Activated T-cell treated with anti-CD3 and anti-CD28 coated beads, Interleukin-2, amount 50 U/mL, for 72 hours (primary cell): ENCODE results near the gene HSPA12B. TPM values are rescaled to one million over a fixed set of nuclear protein-coding genes. Genes with fewer than 3 reads are reported as not detected.
A peak's percentile ranks its signal among the peaks of the same experiment; 100 is the strongest.

ENCODE experiments used
- ATAC-seq, 2 donors: fragments of 150-1000 bp; cut with Tn5 transposase; replicated peaks in 1 of 2; 2 replicates each; pipeline ENCODE4 v1.10.0; 2021; ENCODE audit warnings: moderate library complexity in 2 of 2, mild to moderate bottlenecking in 1 of 2
- DNase-seq, 2 donors: peaks; one replicate each; pipeline ENCODE4 v3.0.0; 2021 to 2022; ENCODE audit warnings: mixed read lengths in 1 of 2
- H3K27ac Mint-ChIP-seq: one replicate; pipeline ENCODE4 v1.8.0; 2022; ENCODE audit warnings: mild to moderate bottlenecking, moderate library complexity, mixed read lengths
- H3K27me3 Mint-ChIP-seq: one replicate; pipeline ENCODE4 v1.8.0; 2022; ENCODE audit warnings: low read depth, mixed read lengths
- H3K36me3 Mint-ChIP-seq, 2 donors: one replicate each; pipeline ENCODE4 v1.8.0; 2022; ENCODE audit warnings: mixed read lengths in 2 of 2, mild to moderate bottlenecking in 1 of 2; ENCODE audit not compliant: insufficient read depth in 2 of 2
- H3K4me1 Mint-ChIP-seq: one replicate; pipeline ENCODE4 v1.8.0; 2022; ENCODE audit warnings: low read depth, mixed read lengths
- H3K4me3 Mint-ChIP-seq, 2 donors: one replicate each; pipeline ENCODE4 v1.8.0; 2022; ENCODE audit warnings: mild to moderate bottlenecking in 2 of 2, mixed read lengths in 2 of 2, moderate library complexity in 2 of 2
- H3K9me3 Mint-ChIP-seq, 2 donors: one replicate each; pipeline ENCODE4 v1.8.0; 2022; ENCODE audit warnings: mixed read lengths in 2 of 2
- total RNA-seq, 2 donors: library from RNA; stranded (reverse); gene quantifications; one replicate each; pipeline ENCODE4 v1.2.3, GENCODE V29; 2022

The HSPA12B gene
- total RNA-seq, 2 donors from 2014 or later, result not detected

DNA sequence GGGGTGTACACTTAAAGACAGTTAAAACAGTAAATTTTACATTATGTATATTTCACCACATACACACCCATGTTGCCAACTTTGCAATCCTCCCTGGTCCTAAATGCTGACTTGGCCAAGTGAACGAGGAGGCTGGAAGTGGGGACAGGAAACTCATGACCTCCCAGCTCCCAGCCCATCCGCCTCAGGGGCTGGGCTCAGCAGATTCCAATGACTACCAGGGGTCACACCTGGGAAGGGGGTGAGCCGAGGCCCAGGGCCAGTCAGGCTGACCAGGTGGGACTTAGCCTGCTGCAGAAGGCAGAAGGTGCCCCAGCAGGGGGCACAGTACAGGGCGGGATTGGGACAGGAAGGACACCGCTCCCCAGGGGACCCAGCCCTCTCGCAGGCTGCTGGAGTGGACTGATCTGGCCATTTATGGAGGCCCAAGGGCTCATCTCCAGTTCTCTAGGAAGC lies 22.4 kb upstream of the HSPA12B start:
- H3K4me3 Mint-ChIP-seq, result no peak overlapping the region
- no peaks in the 10 kb centered on the region for H3K9me3 Mint-ChIP-seq
- ATAC-seq (no peak), DNase-seq (no peak)
- H3K36me3 Mint-ChIP-seq, result no peaks in the 10 kb centered on the region
- H3K4me1 Mint-ChIP-seq, result no peaks in the 10 kb centered on the region
- H3K27me3 Mint-ChIP-seq, result peaks cover 8% of the 10 kb centered on the region
- no peak overlapping the region for H3K27ac Mint-ChIP-seq

- DNase-seq, result peak; percentile 74 to 84
- H3K27me3 Mint-ChIP-seq, result peaks cover 8% of the 10 kb centered on the region
- ATAC-seq, result peak; percentile 62 to 69
Measured at GRCh38 chr20:3710703-3711483, 21.6 kb upstream of the HSPA12B start.

DNA sequence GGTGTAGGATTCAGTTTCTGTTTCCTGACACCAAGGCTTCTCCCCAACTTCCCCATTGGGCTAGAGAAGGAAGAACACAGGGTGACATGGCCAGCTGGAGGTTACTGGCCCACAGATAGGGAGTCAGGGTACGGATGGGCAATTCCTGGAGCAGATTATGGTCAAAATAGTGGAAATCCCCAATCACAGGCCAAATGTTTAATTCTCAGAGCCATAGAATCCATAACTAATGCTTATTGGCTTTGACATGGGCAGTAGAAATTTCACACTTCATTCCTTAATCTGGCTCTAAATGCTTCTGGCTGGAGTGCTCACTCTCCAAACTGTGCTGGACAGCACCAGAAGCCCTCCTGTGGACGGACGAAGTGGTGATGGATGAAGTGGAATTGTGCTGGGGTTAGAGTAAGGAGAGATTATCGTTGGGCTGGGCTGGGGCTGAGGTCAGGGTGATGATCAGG lies 21.0 kb upstream of the HSPA12B start:
- no peaks in the 10 kb centered on the region for H3K4me1 Mint-ChIP-seq
- H3K27ac Mint-ChIP-seq, result no peak overlapping the region
- ATAC-seq (no peak), DNase-seq (no peak)
- H3K9me3 Mint-ChIP-seq, result no peaks in the 10 kb centered on the region
- H3K4me3 Mint-ChIP-seq, result no peak overlapping the region
- no peaks in the 10 kb centered on the region for H3K36me3 Mint-ChIP-seq
- H3K27me3 Mint-ChIP-seq, result peaks cover 8% of the 10 kb centered on the region

More at GRCh38 chr20:3710703-3711483, 21.6 kb upstream of the HSPA12B start:
- H3K4me3 Mint-ChIP-seq, result no peak overlapping the region
- no peak overlapping the region for H3K27ac Mint-ChIP-seq
- no peaks in the 10 kb centered on the region for H3K36me3 Mint-ChIP-seq
- H3K4me1 Mint-ChIP-seq, result no peaks in the 10 kb centered on the region
- no peaks in the 10 kb centered on the region for H3K9me3 Mint-ChIP-seq

DNA sequence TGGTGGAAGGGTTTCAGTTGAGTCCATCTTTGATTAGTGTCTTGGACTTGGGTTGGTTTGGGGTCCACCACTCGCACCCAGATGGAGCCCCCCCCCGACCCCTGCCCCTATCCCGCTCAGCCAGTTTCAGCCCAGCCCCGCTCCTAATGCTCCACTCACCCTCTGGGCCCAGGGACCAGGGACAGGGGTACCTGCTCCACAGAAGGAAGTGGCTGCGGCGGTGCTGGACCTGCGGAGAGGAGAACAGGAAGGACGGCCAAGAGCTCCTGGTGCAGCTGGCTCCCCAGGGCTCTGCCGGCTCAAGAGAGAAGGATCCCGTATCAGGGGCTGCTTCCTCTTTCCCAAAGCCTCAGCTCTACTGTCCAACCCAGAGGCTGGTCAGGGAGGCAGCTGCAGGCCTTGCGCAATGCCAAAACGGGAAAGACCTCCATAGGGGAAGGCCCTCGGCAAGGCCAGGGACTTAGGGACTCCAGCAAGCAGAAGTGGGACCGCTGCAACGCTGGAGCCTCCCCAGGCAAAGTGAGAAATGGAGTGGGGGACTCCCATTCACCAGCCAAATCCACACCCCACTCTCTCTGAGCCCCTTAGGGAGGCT lies 20.1 kb upstream of the HSPA12B start, which contains the start of gene SIGLEC1:
Gene SIGLEC1 (minus strand): TSS at position 322 of the 595 bp plus-strand sequence. CDS start 5,472 bp downstream, outside the sequence.
- no peak for DNase-seq
- Mint-ChIP-seq H3K36me3 (no peaks in the 10 kb centered on the region), H3K4me3 (no peak within 1 kb of the TSS), H3K27ac (no peak within 1 kb of the TSS), H3K9me3 (no peaks in the 10 kb centered on the region), H3K27me3 (peaks cover 8% of the 10 kb centered on the region), H3K4me1 (no peaks in the 10 kb centered on the region)
- ATAC-seq, result no peak

DNA sequence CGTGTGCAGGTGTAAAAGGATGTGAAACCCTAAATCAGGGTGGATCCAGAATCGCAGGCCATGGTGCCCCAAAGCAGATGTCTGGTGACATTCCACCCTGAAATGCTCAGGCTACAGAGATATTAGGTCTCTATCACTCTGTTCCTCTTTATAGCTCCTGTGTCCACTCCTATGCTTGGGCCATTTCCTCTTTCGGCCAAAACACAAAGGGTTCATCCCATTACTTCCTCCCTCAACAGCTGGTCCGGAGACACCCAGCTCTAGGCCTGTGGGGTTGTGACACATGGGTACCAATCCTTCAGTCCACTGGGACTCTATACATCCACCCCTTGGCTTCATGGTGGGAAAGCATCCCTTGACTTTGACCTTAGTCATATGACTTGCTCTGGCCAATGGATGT lies 18.4 kb upstream of the HSPA12B start:
- ATAC-seq (no peak), DNase-seq (no peak)
- Mint-ChIP-seq H3K9me3 (no peaks in the 10 kb centered on the region), H3K27me3 (peaks cover 15% of the 10 kb centered on the region), H3K27ac (no peak overlapping the region), H3K4me1 (no peaks in the 10 kb centered on the region), H3K4me3 (no peak overlapping the region), H3K36me3 (no peaks in the 10 kb centered on the region)

DNA sequence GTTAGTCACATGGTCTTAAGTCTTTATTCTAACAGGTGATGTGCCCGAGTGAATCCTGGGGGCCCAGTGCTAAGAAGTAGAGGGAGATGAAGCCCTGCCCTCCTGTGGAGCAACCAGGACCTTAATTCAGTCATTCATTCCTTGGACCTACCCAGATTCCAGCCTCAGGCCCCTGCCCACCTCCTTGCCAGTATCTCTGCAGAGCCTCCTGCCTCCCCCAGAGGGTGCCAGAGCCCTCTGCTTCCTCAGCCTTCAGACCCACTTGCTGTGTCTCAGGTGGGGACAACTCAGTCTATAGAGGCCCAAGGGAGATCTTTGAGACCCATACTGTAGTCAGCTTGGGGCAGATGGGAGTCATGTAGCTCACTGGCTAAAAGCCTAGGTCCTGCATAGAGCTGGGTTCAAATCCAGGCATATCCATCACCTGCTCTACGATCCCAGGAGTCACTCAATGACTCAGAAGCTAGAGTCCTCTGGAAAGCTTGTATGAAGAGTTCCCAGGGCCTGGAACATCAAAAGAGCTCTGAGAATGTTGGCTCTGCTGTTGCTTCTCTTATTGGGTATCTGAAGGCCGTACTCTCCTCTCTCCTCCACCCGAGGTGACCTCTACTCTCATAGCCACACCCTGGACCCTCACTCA lies 16.2 kb upstream of the HSPA12B start:
- no peak overlapping the region for H3K4me3 Mint-ChIP-seq
- no peak overlapping the region for H3K27ac Mint-ChIP-seq
- DNase-seq, result peak; percentile 34 to 42
- no peaks in the 10 kb centered on the region for H3K9me3 Mint-ChIP-seq
- H3K27me3 Mint-ChIP-seq, result peaks cover 23% of the 10 kb centered on the region
- peak; percentile 75 to 86 for ATAC-seq
- H3K36me3 Mint-ChIP-seq, result no peaks in the 10 kb centered on the region
- no peaks in the 10 kb centered on the region for H3K4me1 Mint-ChIP-seq

- no peaks in the 10 kb centered on the region for H3K4me1 Mint-ChIP-seq
- no peak overlapping the region for H3K27ac Mint-ChIP-seq
- ATAC-seq (no peak), DNase-seq (no peak)
- no peak overlapping the region for H3K4me3 Mint-ChIP-seq
- H3K27me3 Mint-ChIP-seq, result peaks cover 18% of the 10 kb centered on the region
- no peaks in the 10 kb centered on the region for H3K36me3 Mint-ChIP-seq
- H3K9me3 Mint-ChIP-seq, result no peaks in the 10 kb centered on the region
Measured at GRCh38 chr20:3719046-3719445, 13.4 kb upstream of the HSPA12B start.

DNA sequence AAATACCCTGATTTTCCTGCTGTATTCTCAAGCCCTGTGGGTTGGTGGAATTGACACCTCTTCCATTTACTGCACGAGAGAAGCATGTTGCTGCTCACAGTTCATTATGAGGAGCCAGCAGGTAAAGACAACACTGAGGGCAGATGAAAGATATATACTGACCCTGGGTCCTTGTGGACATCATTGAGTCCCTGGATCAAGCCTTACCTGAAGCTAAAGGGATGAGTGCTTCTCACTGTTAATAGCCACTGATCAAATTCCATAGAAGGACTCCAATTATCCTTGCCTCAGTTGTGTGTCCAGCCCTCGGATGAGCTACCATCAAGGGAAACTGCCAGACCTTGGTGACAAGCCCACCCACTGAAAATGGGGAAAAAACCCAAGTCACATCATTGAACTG lies 12.4 kb upstream of the HSPA12B start:
- ATAC-seq (no peak), DNase-seq (no peak)
- H3K27ac Mint-ChIP-seq, result no peak overlapping the region
- H3K4me3 Mint-ChIP-seq, result no peak overlapping the region
- peaks cover 18% of the 10 kb centered on the region for H3K27me3 Mint-ChIP-seq
- no peaks in the 10 kb centered on the region for H3K4me1 Mint-ChIP-seq
- no peaks in the 10 kb centered on the region for H3K9me3 Mint-ChIP-seq
- H3K36me3 Mint-ChIP-seq, result no peaks in the 10 kb centered on the region

DNA sequence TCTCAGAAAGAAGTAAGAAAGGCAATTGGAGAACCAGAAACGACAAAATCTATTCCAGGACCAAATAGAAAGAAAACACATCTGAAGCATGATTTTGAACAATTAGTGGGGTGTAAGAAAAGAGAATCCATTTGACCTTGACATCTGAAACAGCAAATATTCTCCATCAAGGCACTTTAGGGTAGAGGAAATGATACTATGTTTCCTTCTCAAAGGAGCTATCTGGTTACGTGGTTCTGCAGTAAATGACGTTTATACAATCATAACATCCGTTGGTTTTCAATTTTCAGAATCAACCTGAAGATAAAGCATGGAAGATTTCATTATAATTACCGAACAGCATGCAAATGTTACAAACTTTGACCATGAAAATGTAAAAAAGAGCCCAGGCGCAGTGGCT lies 11.9 kb upstream of the HSPA12B start:
- ATAC-seq, result no peak
- Mint-ChIP-seq H3K4me3 (no peak overlapping the region), H3K27me3 (peaks cover 18% of the 10 kb centered on the region), H3K36me3 (no peaks in the 10 kb centered on the region), H3K9me3 (no peaks in the 10 kb centered on the region), H3K4me1 (no peaks in the 10 kb centered on the region), H3K27ac (peak overlapping the region; percentile 14)
- DNase-seq, result no peak

DNA sequence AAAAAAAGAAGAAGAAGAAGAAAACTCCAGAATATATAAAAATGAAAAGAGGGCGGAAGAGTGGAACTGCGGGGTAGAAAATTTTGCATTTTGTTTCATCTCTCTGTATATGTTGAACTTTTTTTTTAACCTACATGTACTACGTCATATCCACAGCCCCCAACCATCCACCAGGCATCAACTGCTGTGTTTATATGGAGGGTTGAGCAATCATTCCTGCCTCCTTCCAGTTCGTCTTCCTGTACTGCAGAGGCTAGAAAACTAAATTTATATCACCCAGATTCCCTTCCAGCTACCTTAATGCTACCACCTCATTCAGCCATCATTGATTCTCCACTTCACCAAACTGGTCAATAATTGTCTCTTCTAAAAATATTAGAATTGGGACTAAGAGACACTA lies 10.6 kb upstream of the HSPA12B start:
- Mint-ChIP-seq H3K36me3 (no peaks in the 10 kb centered on the region), H3K9me3 (no peaks in the 10 kb centered on the region), H3K4me3 (no peak overlapping the region), H3K4me1 (no peaks in the 10 kb centered on the region), H3K27me3 (peaks cover 21% of the 10 kb centered on the region), H3K27ac (no peak overlapping the region)
- no peak for DNase-seq
- ATAC-seq, result no peak

GRCh38 chr20:3723284-3723683 lies 9.2 kb upstream of the HSPA12B start:
- Mint-ChIP-seq H3K9me3 (no peaks in the 10 kb centered on the region), H3K27me3 (peaks cover 28% of the 10 kb centered on the region), H3K36me3 (no peaks in the 10 kb centered on the region), H3K27ac (no peak overlapping the region), H3K4me1 (no peaks in the 10 kb centered on the region), H3K4me3 (no peak overlapping the region)
- DNase-seq (no peak), ATAC-seq (no peak)

DNA sequence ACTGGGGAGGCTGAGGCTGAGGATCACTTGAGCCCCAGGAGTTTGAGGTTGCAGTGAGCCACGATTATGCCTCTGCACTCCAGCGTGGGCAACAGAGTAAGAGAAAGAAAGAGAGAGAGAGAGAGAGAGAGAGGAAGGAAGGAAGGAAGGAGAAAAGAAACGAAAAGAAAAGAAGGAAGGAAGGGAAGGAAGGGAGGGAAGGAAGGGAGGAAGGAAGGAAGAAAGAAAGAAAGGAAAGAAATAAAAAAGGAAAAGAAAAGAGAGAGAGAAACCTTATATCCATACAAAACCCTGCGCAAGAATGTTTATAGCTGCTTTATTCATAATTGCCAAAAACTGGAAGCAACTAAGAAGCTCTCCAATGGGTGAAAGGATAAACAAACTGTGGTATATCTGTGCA lies 8.1 kb upstream of the HSPA12B start:
- no peaks in the 10 kb centered on the region for H3K4me1 Mint-ChIP-seq
- H3K4me3 Mint-ChIP-seq, result no peak overlapping the region
- no peaks in the 10 kb centered on the region for H3K9me3 Mint-ChIP-seq
- DNase-seq (no peak), ATAC-seq (no peak)
- H3K27ac Mint-ChIP-seq, result no peak overlapping the region
- peaks cover 29% of the 10 kb centered on the region for H3K27me3 Mint-ChIP-seq
- no peaks in the 10 kb centered on the region for H3K36me3 Mint-ChIP-seq

- Mint-ChIP-seq H3K4me1 (no peaks in the 10 kb centered on the region), H3K36me3 (no peaks in the 10 kb centered on the region), H3K4me3 (no peak overlapping the region), H3K27me3 (peaks cover 42% of the 10 kb centered on the region), H3K27ac (no peak overlapping the region), H3K9me3 (no peaks in the 10 kb centered on the region)
- DNase-seq (no peak), ATAC-seq (no peak)
Measured at GRCh38 chr20:3727401-3728021, 5.0 kb upstream of the HSPA12B start.
